Right lobe of liver (tissue), 6 donors: ENCODE data around the gene ABCA8. TPM values are rescaled to one million over a fixed set of nuclear protein-coding genes. Genes with fewer than 3 reads are reported as not detected.

ENCODE experiments used
- ATAC-seq, 4 donors: fragments of 200-7000 bp; cut with Tn5 transposase; one replicate each; pipeline ENCODE4 v1.9.1; 2020; ENCODE audit warnings: mild to moderate bottlenecking in 4 of 4, moderate library complexity in 4 of 4
- DNase-seq, 3 donors: peaks; one replicate each; pipeline ENCODE4 v3.0.0-alpha.2; 2020
- H3K27ac ChIP-seq, 3 donors: fragments of 200-600 bp; one replicate each; pipeline ENCODE4 v1.8.0; 2022
- H3K27me3 ChIP-seq, 2 donors: fragments of 200-600 bp; one replicate each; pipeline ENCODE4 v1.8.0; 2022
- H3K36me3 ChIP-seq, 4 donors: fragments of 200-600 bp; sonication (generic) in 1 of 4; one replicate each; pipeline versions ENCODE4 v1.5.1 to v1.8.0; 2017 to 2022; ENCODE audit warnings: control low read depth in 1 of 4
- H3K4me1 ChIP-seq, 4 donors: fragments of 200-600 bp; sonication (generic) in 1 of 4; one replicate each; pipeline versions ENCODE4 v1.5.1 to v1.8.0; 2017 to 2022; ENCODE audit warnings: control low read depth in 1 of 4
- H3K4me3 ChIP-seq, 3 donors: fragments of 200-600 bp; one replicate each; pipeline ENCODE4 v1.8.0; 2022
- H3K9me3 ChIP-seq, 4 donors: fragments of 200-600 bp; sonication (generic) in 1 of 4; one replicate each; pipeline versions ENCODE4 v1.5.1 to v1.8.0; 2017 to 2022; ENCODE audit warnings: control low read depth in 1 of 4
- POLR2A ChIP-seq: fragments of 450-650 bp; IDR thresholded peaks from one replicate; pipeline ENCODE4 v1.6.1; 2017; ENCODE audit warnings: antibody characterized with exemption, mild to moderate bottlenecking
- WGBS: methylation state at CpG from one replicate; pipeline ENCODE4 v1.1.6; 2018; ENCODE audit warnings: low coverage, low lambda C conversion rate; ENCODE audit not compliant: insufficient coverage; ENCODE audit errors: missing lambda C conversion rate; 5-methylcytosine and 5-hydroxymethylcytosine counted together
- intact Hi-C, 2 donors: fragments of 100-400 bp; cut with DNase I; formaldehyde crosslinking; loops; one replicate each; pipeline versions ENCODE4 v1.11.2 to v1.14.1; 2022
- total RNA-seq, 6 experiments: library from RNA; depleted of rRNA in 2 of 6; stranded (reverse); fragments of >200 nt in 2 of 6; fragmentation: NEBNext Ultra II Directional in 3 of 6; extraction: Animal tissue kit (Norgen Biotek cat#: 25700) in 3 of 6; gene quantifications; one replicate each; pipeline versions ENCODE4 v1.1.0 to v1.2.4, GENCODE V29; 2016 to 2023
- TF ChIP-seq, protein P1 (sequence below), 4 donors: fragments of 200-600 bp in 3 of 4; fragments of 450-650 bp in 1 of 4; IDR thresholded peaks; one replicate each; pipeline versions ENCODE4 v1.5.1 to v1.8.0; 2016 to 2022; ENCODE audit warnings: antibody characterized with exemption in 4 of 4, mild to moderate bottlenecking in 2 of 4
- donor health status: DM: no; HTN: yes; CAD: no.
- donor health status: DM: no; HTN: no; CAD: no.
- donor health status: DM: no; HTN: no; CAD: no.
- donor health status: DM: no; HTN: yes; CAD: no.
- donor health status: DM: no; HTN: yes; CAD: no.

ABCA8 gene
- total RNA-seq, 6 experiments from 2014 or later, result 21.8 to 44.0 (median 29.9) TPM

DNA sequence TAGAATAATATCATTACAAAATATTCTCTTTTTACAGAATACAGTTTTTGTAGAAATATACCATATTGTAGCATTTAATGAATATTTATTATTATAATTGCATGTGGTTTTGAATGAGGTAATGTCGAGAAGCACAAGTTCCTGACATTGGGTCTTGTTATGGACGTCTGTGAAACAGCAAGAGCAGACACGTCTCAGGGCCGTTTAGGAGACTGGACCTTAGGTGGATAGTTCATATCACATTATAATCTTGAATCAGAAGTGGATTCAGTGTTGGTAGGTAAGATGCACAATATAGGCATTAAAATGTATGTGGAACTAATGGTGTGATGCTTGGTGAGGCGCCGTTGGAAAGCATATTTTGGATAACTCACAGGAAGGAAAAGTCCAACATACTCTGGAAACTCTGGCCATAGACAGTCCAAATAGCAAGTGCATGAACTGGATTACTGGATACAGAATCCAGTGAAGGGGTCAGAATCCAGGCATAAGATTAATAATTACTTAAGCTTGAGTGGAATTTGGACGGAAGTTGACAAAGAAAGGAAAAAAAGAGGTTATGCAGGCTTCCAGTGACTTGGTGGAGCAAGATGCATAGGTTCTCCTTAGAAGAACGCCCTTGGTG lies 17.2 kb downstream of the ABCA8 start:
- H3K36me3 ChIP-seq, result no peaks in the 10 kb centered on the region
- intact Hi-C loops, result no loop called here
- peak in 1 of 3 donors; percentile 51 for DNase-seq
- no peaks in the 10 kb centered on the region for H3K27me3 ChIP-seq
- WGBS, result 21% methylated on average over 8 of the region's 8 CpGs
- H3K9me3 ChIP-seq, result no peaks in the 10 kb centered on the region
- peaks cover 0 to 32% (median 9%) of the 10 kb centered on the region in 4 donors for H3K4me1 ChIP-seq
- H3K27ac ChIP-seq, result peak overlapping the region; percentile 25 to 83 (median 52)
- peak; percentile 93 to 97 (median 94) for ATAC-seq
- peak overlapping the region in 1 of 3 donors; percentile 30 for H3K4me3 ChIP-seq
- TF ChIP-seq, protein P1, sequence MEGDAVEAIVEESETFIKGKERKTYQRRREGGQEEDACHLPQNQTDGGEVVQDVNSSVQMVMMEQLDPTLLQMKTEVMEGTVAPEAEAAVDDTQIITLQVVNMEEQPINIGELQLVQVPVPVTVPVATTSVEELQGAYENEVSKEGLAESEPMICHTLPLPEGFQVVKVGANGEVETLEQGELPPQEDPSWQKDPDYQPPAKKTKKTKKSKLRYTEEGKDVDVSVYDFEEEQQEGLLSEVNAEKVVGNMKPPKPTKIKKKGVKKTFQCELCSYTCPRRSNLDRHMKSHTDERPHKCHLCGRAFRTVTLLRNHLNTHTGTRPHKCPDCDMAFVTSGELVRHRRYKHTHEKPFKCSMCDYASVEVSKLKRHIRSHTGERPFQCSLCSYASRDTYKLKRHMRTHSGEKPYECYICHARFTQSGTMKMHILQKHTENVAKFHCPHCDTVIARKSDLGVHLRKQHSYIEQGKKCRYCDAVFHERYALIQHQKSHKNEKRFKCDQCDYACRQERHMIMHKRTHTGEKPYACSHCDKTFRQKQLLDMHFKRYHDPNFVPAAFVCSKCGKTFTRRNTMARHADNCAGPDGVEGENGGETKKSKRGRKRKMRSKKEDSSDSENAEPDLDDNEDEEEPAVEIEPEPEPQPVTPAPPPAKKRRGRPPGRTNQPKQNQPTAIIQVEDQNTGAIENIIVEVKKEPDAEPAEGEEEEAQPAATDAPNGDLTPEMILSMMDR (IDR thresholded peaks at IDR 0.05), result no peak
- peak; percentile 19 for TF ChIP-seq POLR2A

DNA sequence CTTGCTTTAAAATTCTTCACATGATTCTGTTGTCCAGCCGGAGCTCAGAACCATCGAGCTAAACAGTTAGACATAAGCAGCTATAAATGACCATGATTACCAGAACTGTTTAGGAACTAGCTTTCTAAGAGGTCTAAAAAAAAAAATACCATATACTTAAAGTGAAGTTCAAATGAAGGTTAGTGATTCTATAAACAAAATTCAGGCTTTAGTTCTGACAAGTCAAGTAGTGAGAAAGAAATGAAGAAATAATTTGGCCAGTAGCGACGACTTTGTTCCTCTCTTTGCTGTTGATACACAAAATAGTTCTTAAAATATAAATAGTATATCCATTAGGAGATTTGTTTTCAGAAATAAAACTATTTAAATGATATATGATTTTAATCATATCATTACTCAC lies 27.7 kb downstream of the ABCA8 start:
- TF ChIP-seq POLR2A, result no peak
- TF ChIP-seq, protein P1 (IDR thresholded peaks at IDR 0.05), result no peak
- Histone ChIP-seq H3K27me3 (no peaks in the 10 kb centered on the region), H3K36me3 (peaks cover 0 to 7% (median 0%) of the 10 kb centered on the region in 4 donors), H3K9me3 (no peaks in the 10 kb centered on the region), H3K4me1 (no peaks in the 10 kb centered on the region), H3K4me3 (no peak overlapping the region), H3K27ac (no peak overlapping the region)
- no peak for DNase-seq
- ATAC-seq, result no peak
- intact Hi-C loops, result no loop called here
- WGBS, result 67% methylated on average over 4 of the region's 4 CpGs

DNA sequence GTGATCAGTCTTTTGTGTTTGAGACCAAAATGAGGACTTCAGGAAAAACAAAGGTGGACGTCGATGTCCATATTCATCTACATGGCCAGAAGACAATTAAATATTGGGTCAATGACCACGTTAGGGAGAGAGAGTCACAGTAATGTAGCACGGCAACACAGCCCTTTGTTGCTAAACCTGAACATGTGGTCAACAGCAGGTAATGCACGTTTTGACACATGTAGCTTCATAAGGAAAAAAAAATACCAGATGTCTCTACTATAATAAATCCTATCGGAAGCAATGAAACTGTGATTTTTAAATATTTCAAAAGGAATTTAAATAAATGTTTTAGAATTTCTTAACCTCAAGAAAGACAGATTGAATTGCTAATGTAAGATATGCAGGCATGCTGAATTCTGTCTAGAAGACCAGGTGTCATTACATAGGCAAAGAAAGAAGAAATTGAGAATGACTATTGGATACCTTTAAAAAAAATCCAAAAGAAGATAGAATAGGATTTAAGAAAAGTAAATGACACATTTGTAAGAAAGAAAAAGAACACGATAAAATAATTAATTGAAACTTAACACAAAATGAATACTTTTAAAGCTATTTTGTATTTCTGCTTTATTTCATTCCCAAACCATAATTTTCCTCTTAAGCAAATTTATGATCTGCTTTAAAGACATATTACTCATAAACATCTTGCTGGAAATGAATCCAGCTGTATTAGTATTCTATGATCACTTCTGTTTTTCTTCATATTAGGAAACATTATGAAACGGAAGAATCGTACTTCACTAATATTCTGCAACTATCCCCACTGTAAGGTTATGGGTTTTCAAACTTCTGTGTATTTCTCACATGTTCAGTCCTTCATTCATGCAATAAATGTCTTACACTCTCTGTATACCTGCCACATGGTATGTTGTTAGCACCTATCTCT lies 30.1 kb downstream of the ABCA8 start:
- 86% methylated on average over 9 of the region's 9 CpGs for WGBS
- ATAC-seq (no peak), DNase-seq (no peak)
- Histone ChIP-seq H3K4me3 (no peak overlapping the region), H3K27ac (no peak overlapping the region), H3K9me3 (no peaks in the 10 kb centered on the region), H3K36me3 (peaks cover 0 to 4% (median 0%) of the 10 kb centered on the region in 4 donors), H3K27me3 (no peaks in the 10 kb centered on the region), H3K4me1 (no peaks in the 10 kb centered on the region)
- intact Hi-C loops, result no loop called here
- TF ChIP-seq POLR2A, result no peak
- TF ChIP-seq, protein P1 (IDR thresholded peaks at IDR 0.05), result no peak

DNA sequence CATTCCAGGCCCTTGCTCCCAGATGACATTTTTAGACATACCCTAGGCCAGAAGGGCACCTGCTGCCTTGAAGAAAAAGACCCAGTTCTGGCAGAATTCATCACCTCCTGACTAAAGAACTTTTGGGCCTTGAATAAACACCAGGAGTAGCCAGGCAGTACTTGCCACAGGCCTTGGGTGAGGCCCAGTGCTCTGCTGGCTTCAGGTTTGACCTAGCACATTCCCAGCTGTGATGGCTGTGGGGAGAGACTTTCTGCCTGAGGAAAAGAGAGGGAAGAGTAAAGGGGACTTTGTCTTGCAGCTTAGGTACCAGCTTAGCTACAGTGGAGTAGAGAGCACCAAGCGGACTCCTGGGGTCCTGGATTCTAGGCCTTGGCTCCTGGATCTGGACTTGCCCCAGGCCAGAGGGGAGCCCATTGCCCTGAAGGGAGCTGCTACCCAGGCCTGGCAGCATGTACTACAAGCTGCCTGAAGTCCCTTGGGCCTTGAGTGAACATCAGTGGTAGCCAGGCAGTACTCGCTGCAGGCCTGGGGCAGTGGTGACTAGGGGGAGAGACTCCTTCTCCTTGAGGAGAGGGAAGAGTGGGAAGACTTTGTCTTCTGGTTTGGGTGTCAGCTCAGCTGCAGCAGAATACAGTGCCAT lies 44.3 kb downstream of the ABCA8 start:
- intact Hi-C loops, result no loop called here
- 86% methylated on average over 1 of the region's 2 CpGs for WGBS

More for the DNA sequence above, 44.3 kb downstream of the ABCA8 start:
- Histone ChIP-seq H3K27me3 (no peaks in the 10 kb centered on the region), H3K4me3 (no peak overlapping the region), H3K36me3 (peaks cover 0 to under 1% (median 0%) of the 10 kb centered on the region in 4 donors), H3K27ac (peak overlapping the region in 1 of 3 donors; percentile 16), H3K4me1 (peaks cover 0 to 8% (median 0%) of the 10 kb centered on the region in 4 donors), H3K9me3 (no peaks in the 10 kb centered on the region)
- peak in 3 of 4 donors; percentile 19 to 44 (median 35) for ATAC-seq
- TF ChIP-seq, protein P1 (IDR thresholded peaks at IDR 0.05), result no peak
- TF ChIP-seq POLR2A, result no peak
- no peak for DNase-seq
